MCF 10A (cell line): ENCODE data around the gene ZNF627. TPM values are rescaled to one million over a fixed set of nuclear protein-coding genes. Genes with fewer than 3 reads are reported as not detected.
"Not testable (repeated sequence)": the region's sequence is repeated elsewhere in the genome, so short reads cannot be mapped to it uniquely, and the experiment has no call there.

Experiments
- BruUV-seq: library from RNA; stranded (reverse); fragments of 400-500 nt; replicated peaks from 2 replicates; lab custom pipeline; 2021; lab: Mats Ljungman, UMichigan
- CTCF ChIA-PET: fragments of 300-600 bp; sonication (Branson Sonifier 250); formaldehyde crosslinking; extraction: SDS; loops from one replicate; lab custom pipeline; 2021; ENCODE audit warnings: antibody characterized with exemption, inconsistent platforms; lab: Yijun Ruan, JAX
- POLR2A ChIA-PET: fragments of 300-600, 350-650 bp; sonication (Branson Sonifier 250); formaldehyde crosslinking; extraction: SDS; loops from one replicate; lab custom pipeline; 2020; ENCODE audit warnings: antibody characterized with exemption, inconsistent platforms; lab: Yijun Ruan, JAX
- DNase-seq: peaks from one replicate; pipeline ENCODE4 v3.0.0-alpha.2; 2018; ENCODE audit not compliant: unreplicated experiment
- H3K27ac Mint-ChIP-seq: one replicate; pipeline ENCODE4 v1.8.0; 2022; ENCODE audit warnings: mild to moderate bottlenecking, low read depth, mixed read lengths; ENCODE audit not compliant: unreplicated experiment
- H3K27me3 Mint-ChIP-seq: one replicate; pipeline ENCODE4 v1.8.0; 2022; ENCODE audit warnings: mixed read lengths; ENCODE audit not compliant: insufficient read depth, unreplicated experiment
- H3K36me3 Mint-ChIP-seq: one replicate; pipeline ENCODE4 v1.8.0; 2022; ENCODE audit warnings: mild to moderate bottlenecking, moderate library complexity, mixed read lengths; ENCODE audit not compliant: insufficient read depth, unreplicated experiment
- H3K4me1 Mint-ChIP-seq: one replicate; pipeline ENCODE4 v1.8.0; 2022; ENCODE audit warnings: mixed read lengths; ENCODE audit not compliant: insufficient read depth, unreplicated experiment
- H3K4me3 Mint-ChIP-seq: one replicate; pipeline ENCODE4 v1.8.0; 2022; ENCODE audit warnings: mild to moderate bottlenecking, moderate library complexity, mixed read lengths; ENCODE audit not compliant: unreplicated experiment
- H3K9me3 Mint-ChIP-seq: one replicate; pipeline ENCODE4 v1.8.0; 2022; ENCODE audit warnings: mixed read lengths; ENCODE audit not compliant: unreplicated experiment
- intact Hi-C: fragments of 100-400 bp; cut with micrococcal nuclease; formaldehyde crosslinking; loops from 2 replicates; pipeline ENCODE4 v1.14.1; 2022
- total RNA-seq: library from RNA; stranded (reverse); gene quantifications from 2 replicates; pipeline ENCODE4 v1.2.3, GENCODE V29; 2022
- TF ChIP-seq, protein P1 (sequence below): fragments of 200-600 bp; IDR thresholded peaks from one replicate; pipeline ENCODE4 v1.8.0; 2022; ENCODE audit warnings: antibody characterized with exemption, mild to moderate bottlenecking; ENCODE audit not compliant: unreplicated experiment

Gene ZNF627
- total RNA-seq, 1 experiment from 2014 or later, result 8.7 TPM

DNA sequence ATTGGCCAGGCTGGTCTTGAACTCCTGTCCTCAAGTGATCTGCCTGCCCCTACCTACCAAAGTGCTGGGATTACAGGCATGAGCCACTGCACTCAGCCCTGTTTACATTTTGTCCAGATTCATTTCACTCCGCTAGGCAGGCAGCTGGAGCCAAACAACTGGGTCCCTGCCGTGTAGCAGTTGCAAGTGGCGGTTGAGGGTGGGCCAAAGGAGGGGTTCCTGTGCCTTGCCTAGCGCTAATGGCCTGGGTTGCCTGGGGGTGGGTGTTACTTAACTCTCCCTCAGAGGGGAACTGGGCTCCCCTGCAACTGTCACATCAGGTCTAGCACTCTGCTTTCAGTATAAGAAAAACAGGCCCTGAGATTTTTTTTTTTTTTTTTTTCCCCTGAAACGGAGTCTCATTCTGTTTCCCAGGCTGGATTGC is 27.2 kb upstream of the ZNF627 start:
- Mint-ChIP-seq H3K36me3 (no peaks in the 10 kb centered on the region), H3K9me3 (no peaks in the 10 kb centered on the region), H3K4me1 (no peaks in the 10 kb centered on the region), H3K27ac (no peak overlapping the region), H3K4me3 (no peak overlapping the region), H3K27me3 (no peaks in the 10 kb centered on the region)
- BruUV-seq, result no TSS peak
- TF ChIP-seq, protein P1, sequence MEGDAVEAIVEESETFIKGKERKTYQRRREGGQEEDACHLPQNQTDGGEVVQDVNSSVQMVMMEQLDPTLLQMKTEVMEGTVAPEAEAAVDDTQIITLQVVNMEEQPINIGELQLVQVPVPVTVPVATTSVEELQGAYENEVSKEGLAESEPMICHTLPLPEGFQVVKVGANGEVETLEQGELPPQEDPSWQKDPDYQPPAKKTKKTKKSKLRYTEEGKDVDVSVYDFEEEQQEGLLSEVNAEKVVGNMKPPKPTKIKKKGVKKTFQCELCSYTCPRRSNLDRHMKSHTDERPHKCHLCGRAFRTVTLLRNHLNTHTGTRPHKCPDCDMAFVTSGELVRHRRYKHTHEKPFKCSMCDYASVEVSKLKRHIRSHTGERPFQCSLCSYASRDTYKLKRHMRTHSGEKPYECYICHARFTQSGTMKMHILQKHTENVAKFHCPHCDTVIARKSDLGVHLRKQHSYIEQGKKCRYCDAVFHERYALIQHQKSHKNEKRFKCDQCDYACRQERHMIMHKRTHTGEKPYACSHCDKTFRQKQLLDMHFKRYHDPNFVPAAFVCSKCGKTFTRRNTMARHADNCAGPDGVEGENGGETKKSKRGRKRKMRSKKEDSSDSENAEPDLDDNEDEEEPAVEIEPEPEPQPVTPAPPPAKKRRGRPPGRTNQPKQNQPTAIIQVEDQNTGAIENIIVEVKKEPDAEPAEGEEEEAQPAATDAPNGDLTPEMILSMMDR, result no peak
- CTCF ChIA-PET, result no interaction called here
- intact Hi-C loops, result no loop called here
- POLR2A ChIA-PET, result interaction anchor here (0.6 kb wide), 1 partner anchor 942 kb away, joined by 4 read pairs; no protein-coding TSS in a partner anchor
- no peak for DNase-seq

DNA sequence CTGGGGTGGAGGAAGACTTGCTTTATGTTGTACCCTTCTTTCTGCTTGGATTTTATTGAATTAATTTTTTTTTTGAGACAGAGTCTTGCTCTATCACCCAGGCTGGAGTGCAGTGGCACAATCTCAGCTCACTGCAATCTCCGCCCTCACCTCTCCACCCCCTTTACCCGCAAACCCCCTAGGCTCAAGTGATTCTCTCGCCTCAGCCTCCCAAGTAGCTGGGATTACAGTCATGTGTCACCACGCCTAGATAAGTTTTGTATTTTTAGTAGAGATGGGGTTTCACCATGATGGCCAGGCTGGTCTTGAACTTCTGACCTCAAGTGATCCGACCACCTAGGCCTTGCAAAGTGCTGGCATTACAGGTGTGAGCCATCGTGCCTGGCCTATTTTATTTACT is 23.9 kb upstream of the ZNF627 start:
- POLR2A ChIA-PET, result interaction anchor here (1.2 kb wide), 1 partner anchor 15 kb away, joined by 3 read pairs; the partner anchor contains the start of gene ELOF1
- H3K36me3 Mint-ChIP-seq, H3K27me3 Mint-ChIP-seq, intact Hi-C loops, DNase-seq, H3K27ac Mint-ChIP-seq, H3K9me3 Mint-ChIP-seq, H3K4me3 Mint-ChIP-seq, H3K4me1 Mint-ChIP-seq, BruUV-seq: not testable (repeated sequence)
- CTCF ChIA-PET, result interaction anchor here (0.6 to 1.6 kb wide), 5 partner anchors 13 to 992 kb away, joined by 3 to 4 read pairs (median 3); no protein-coding TSS in a partner anchor

DNA sequence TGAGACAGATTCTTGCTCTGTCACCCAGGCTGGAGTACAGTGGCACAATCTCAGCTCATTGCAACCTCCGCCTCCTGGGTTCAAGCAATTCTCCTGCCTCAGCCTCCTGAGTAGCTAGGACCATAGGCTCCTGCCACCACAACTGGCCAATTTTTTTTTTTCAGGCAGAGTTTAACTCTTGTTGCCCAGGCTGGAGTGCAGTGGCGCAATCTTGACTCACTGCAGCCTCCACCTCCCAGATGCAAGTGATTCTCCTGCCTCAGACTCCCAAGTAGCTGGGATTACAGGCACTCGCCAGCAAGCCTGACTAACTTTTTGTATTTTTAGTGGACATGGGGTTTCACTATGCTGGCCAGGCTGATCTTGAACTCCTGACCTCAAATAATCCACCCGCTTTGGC is 23.5 kb upstream of the ZNF627 start:
- DNase-seq, H3K27ac Mint-ChIP-seq, H3K4me1 Mint-ChIP-seq, BruUV-seq, H3K9me3 Mint-ChIP-seq, H3K27me3 Mint-ChIP-seq, H3K4me3 Mint-ChIP-seq, intact Hi-C loops, H3K36me3 Mint-ChIP-seq: not testable (repeated sequence)
- POLR2A ChIA-PET, result interaction anchor here (1.2 kb wide), 1 partner anchor 15 kb away, joined by 3 read pairs; the partner anchor contains the start of gene ELOF1
- CTCF ChIA-PET, result interaction anchor here (0.6 kb wide), 1 partner anchor 16 kb away, joined by 3 read pairs; no protein-coding TSS in a partner anchor

DNA sequence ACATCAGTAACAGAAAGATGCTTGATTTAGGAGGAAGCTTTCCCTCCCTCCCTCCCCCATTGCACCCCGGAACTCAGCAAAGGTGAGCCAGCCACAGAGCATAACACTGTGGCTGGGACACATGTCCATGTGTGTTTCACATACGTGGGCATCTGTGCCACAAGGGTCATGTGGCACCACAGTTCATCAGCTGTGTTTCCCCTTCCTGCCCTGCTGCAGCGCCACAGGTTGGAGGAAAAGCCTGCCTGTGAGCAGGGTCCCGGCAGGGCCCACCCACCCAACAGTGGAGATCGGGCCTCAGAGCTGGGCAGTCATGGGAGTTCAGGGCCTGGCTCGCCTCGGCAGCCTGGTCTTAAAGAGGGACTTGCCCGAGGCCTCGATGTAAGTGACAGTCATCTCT is 22.6 kb upstream of the ZNF627 start:
- Mint-ChIP-seq H3K4me3 (no peak overlapping the region), H3K36me3 (no peaks in the 10 kb centered on the region), H3K27me3 (no peaks in the 10 kb centered on the region), H3K4me1 (no peaks in the 10 kb centered on the region), H3K9me3 (no peaks in the 10 kb centered on the region), H3K27ac (no peak overlapping the region)
- ChIA-PET POLR2A (no interaction called here), CTCF (interaction anchor here (0.6 kb wide), 1 partner anchor 288 kb away, joined by 3 read pairs; no protein-coding TSS in a partner anchor)
- no TSS peak for BruUV-seq
- TF ChIP-seq, protein P1, result no peak
- intact Hi-C loops, result no loop called here
- DNase-seq, result no peak

DNA sequence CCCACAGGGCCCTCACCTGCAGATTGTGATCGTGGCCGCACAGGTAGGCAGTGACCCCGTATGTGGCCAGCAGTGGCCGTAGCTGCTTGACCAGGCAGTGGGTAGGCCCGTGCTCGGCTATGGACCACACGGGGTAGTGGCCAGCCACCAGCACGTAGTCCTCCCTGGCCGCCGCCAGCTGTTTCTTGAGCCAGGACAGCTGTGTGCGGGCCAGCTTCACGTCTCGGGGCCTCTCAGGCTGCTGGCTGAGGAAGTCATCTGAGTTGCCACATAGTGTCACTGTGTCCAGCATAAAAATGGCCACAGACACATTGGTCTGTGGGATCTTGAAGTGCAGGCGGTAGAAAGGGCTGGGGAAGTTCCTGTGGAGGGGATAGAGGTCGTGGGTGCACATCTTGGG is 21.1 kb upstream of the ZNF627 start:
- Mint-ChIP-seq H3K36me3 (no peaks in the 10 kb centered on the region), H3K27me3 (no peaks in the 10 kb centered on the region), H3K27ac (no peak overlapping the region), H3K4me1 (peaks cover 4% of the 10 kb centered on the region), H3K9me3 (no peaks in the 10 kb centered on the region), H3K4me3 (no peak overlapping the region)
- ChIA-PET POLR2A (no interaction called here), CTCF (interaction anchor here (0.6 to 1.5 kb wide), 4 partner anchors 12 to 447 kb away, joined by 3 to 6 read pairs (median 3); partner anchors contain the start of gene ECSIT)
- intact Hi-C loops, result no loop called here
- BruUV-seq, result no TSS peak
- TF ChIP-seq, protein P1, result no peak
- DNase-seq, result no peak
